Measurements from ENCODE around the gene HSPD1. TPM values are rescaled to one million over a fixed set of nuclear protein-coding genes. Genes with fewer than 3 reads are reported as not detected.
"Not testable (repeated sequence)": the region's sequence is repeated elsewhere in the genome, so short reads cannot be mapped to it uniquely, and the experiment has no call there.

The HSPD1 gene
- total RNA-seq, 4 donors from 2014 or later, result 88.4 to 221 (median 122) TPM

DNA sequence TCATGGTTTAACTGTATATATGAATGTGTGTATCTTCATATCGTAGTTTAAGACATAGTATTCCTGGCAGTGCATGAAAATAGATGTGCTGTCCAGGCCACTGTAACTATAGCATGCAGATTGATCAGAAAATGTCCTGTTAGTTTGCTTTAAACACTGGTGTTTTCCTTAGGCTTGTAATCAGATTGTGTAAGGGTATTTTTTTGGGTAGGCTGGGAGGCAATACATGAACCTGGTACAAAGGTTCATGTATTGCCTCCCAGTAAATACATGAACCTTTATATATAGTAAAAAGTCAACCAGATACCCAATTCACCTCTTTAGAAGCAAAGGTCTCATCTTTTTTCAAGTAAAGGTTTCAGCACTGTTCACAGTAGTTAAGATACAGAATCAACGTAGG lies 44.7 kb downstream of the HSPD1 start:
- peak overlapping the region in 2 of 4 donors; percentile 67 to 79 for H3K4me3 ChIP-seq
- H3K27me3 ChIP-seq, result no peaks in the 10 kb centered on the region
- H3K36me3 ChIP-seq, result peaks cover 0 to 5% (median 0%) of the 10 kb centered on the region in 3 donors
- DNase-seq, result no peak
- TF ChIP-seq POLR2A (IDR thresholded peaks at IDR 0.05), result no peak
- TF ChIP-seq, protein P1, sequence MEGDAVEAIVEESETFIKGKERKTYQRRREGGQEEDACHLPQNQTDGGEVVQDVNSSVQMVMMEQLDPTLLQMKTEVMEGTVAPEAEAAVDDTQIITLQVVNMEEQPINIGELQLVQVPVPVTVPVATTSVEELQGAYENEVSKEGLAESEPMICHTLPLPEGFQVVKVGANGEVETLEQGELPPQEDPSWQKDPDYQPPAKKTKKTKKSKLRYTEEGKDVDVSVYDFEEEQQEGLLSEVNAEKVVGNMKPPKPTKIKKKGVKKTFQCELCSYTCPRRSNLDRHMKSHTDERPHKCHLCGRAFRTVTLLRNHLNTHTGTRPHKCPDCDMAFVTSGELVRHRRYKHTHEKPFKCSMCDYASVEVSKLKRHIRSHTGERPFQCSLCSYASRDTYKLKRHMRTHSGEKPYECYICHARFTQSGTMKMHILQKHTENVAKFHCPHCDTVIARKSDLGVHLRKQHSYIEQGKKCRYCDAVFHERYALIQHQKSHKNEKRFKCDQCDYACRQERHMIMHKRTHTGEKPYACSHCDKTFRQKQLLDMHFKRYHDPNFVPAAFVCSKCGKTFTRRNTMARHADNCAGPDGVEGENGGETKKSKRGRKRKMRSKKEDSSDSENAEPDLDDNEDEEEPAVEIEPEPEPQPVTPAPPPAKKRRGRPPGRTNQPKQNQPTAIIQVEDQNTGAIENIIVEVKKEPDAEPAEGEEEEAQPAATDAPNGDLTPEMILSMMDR (IDR thresholded peaks at IDR 0.05), result no peak
- H3K9me3 ChIP-seq, result no peaks in the 10 kb centered on the region
- H3K4me1 ChIP-seq, result peaks cover 0 to 15% (median 5%) of the 10 kb centered on the region in 4 donors
- no peak overlapping the region for H3K27ac ChIP-seq

GRCh38 chr2:197453914-197454398 lies 45.7 kb downstream of the HSPD1 start:
- Histone ChIP-seq H3K36me3 (no peaks in the 10 kb centered on the region), H3K27me3 (no peaks in the 10 kb centered on the region), H3K4me3 (peak overlapping the region; percentile 67 to 86 (median 80)), H3K9me3 (no peaks in the 10 kb centered on the region), H3K4me1 (peaks cover 0 to 15% (median 5%) of the 10 kb centered on the region in 4 donors), H3K27ac (peak overlapping the region; percentile 94 to 98 (median 98))
- no peak for DNase-seq
- no peak for TF ChIP-seq POLR2A (IDR thresholded peaks at IDR 0.05)
- TF ChIP-seq, protein P1 (IDR thresholded peaks at IDR 0.05), result no peak

DNA sequence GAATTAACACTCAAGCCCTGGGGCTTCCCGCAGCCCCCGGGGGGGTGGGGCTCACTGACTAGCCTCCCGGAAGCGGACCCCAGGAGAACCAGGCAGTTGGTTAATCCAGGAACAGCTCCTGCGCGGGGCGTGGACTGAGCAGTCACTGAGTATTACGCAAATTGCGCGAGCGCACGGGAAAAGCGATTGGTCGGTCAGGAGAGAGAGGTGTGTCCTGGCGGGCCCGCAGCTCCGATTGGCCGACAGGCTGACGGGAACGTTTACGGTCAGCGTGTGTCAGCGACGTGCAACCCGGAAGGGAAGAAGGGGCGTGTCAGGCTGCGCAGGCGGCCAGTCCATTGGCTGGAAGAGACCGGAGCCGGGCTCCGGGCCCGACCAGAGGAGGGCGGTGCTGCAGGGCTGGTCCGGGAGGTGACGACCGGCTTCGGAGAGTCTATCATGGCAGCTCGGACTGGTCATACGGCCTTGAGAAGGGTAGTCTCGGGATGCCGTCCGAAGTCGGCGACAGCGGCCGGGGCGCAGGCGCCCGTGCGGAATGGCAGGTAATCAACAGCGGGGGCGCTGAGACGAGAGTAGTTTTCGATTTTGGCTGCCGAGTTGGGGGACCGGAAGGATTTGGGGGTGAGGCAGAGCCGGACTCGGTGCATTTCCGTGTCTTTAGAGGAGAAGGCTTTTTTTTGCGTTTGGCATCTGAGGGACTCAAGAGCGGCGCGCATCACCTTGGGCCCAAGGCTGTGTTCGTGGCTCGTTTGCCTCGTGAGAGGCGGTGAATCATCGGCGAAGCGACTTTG lies 46.3 kb downstream of the HSPD1 start, which contains the start of gene COQ10B:
Gene COQ10B (plus strand): TSS at position 430 of the 791 bp plus-strand sequence. CDS start 9 bp downstream, at position 439.
- H3K27ac ChIP-seq, result peak within 1 kb of the TSS; percentile 94 to 98 (median 98)
- H3K27me3 ChIP-seq, result no peaks in the 10 kb centered on the region
- peak; percentile 99 to 100 (median 99) for DNase-seq
- H3K9me3 ChIP-seq, result no peaks in the 10 kb centered on the region
- peaks cover 0 to 15% (median 5%) of the 10 kb centered on the region in 4 donors for H3K4me1 ChIP-seq
- peak; percentile 80 to 82 for TF ChIP-seq POLR2A (IDR thresholded peaks at IDR 0.05)
- TF ChIP-seq, protein P1 (IDR thresholded peaks at IDR 0.05), result peak in 4 of 6 experiments; percentile 26 to 43 (median 32)
- peak within 1 kb of the TSS; percentile 67 to 86 (median 80) for H3K4me3 ChIP-seq
- no peaks in the 10 kb centered on the region for H3K36me3 ChIP-seq

- Histone ChIP-seq H3K36me3 (no peaks in the 10 kb centered on the region), H3K4me1 (peaks cover 0 to 15% (median 5%) of the 10 kb centered on the region in 4 donors), H3K27me3 (no peaks in the 10 kb centered on the region), H3K27ac (peak overlapping the region; percentile 94 to 98 (median 98)), H3K9me3 (no peaks in the 10 kb centered on the region), H3K4me3 (peak overlapping the region; percentile 67 to 86 (median 80))
- DNase-seq, result no peak
- TF ChIP-seq, protein P1 (IDR thresholded peaks at IDR 0.05), result no peak
- peak; percentile 64 to 84 for TF ChIP-seq POLR2A (IDR thresholded peaks at IDR 0.05)
These were observed 46.9 kb downstream of the HSPD1 start for GRCh38 chr2:197452754-197453122.

DNA sequence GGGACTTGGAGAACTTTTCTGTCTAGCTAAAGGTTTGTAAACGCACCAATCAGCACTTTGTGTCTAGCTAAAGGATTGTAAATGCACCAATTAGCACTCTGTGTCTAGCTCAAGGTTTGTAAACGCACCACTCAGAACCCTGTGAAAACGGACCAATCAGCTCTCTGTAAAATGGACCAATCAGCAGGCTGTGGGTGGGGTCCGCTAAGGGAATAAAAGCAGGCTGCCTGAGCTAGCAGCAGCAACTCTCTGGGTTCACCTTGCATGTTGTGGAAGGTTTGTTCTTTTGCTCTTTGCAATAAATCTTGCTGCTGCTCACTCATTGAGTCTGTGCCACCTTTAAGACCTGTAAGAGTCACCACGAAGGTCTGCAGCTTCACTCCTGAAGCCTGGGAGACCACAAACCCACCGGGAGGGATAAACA lies 48.7 kb downstream of the HSPD1 start:
- H3K27me3 ChIP-seq, H3K9me3 ChIP-seq, H3K4me3 ChIP-seq, H3K36me3 ChIP-seq, DNase-seq, H3K27ac ChIP-seq: not testable (repeated sequence)
- H3K4me1 ChIP-seq, result peaks cover 0 to 15% (median 5%) of the 10 kb centered on the region in 4 donors

- no peak for DNase-seq
- Histone ChIP-seq H3K4me3 (no peak overlapping the region), H3K27me3 (no peaks in the 10 kb centered on the region), H3K9me3 (no peaks in the 10 kb centered on the region), H3K36me3 (no peaks in the 10 kb centered on the region), H3K4me1 (peaks cover 0 to 15% (median 5%) of the 10 kb centered on the region in 4 donors), H3K27ac (no peak overlapping the region)
- TF ChIP-seq POLR2A (IDR thresholded peaks at IDR 0.05), result no peak
- TF ChIP-seq, protein P1 (IDR thresholded peaks at IDR 0.05), result no peak
These were observed 49.2 kb downstream of the HSPD1 start for GRCh38 chr2:197450465-197450864.

All from Peyer's patch (tissue), 4 donors.